HEK293T (cell line): Measurements from ENCODE around the gene DYNC1LI1.

Experiments used
- CTCF ChIA-PET: fragments of 350-600 bp; formaldehyde crosslinking; extraction: SDS; loops from one replicate; lab custom pipeline; 2021; ENCODE audit warnings: antibody characterized with exemption, inconsistent platforms; lab: Yijun Ruan, JAX
- POLR2A ChIA-PET: fragments of 350-600 bp; formaldehyde crosslinking; extraction: SDS; loops from one replicate; lab custom pipeline; 2020; ENCODE audit warnings: antibody characterized with exemption, inconsistent platforms; lab: Yijun Ruan, JAX
- DNase-seq: peaks from one replicate; pipeline ENCODE4 v3.0.0; 2012; ENCODE audit warnings: mixed read lengths; ENCODE audit errors: extremely low spot score
- ARNT ChIP-seq: fragments of 450-650 bp; IDR thresholded peaks from 2 replicates; pipeline ENCODE4 v1.6.1; 2017; ENCODE audit warnings: mild to moderate bottlenecking
- BHLHE40 ChIP-seq: fragments of 450-650 bp; IDR thresholded peaks from 2 replicates; pipeline ENCODE4 v1.6.1; 2016; ENCODE audit warnings: mild to moderate bottlenecking, moderate library complexity, borderline replicate concordance
- CTBP1 ChIP-seq: fragments of 450-650 bp; IDR thresholded peaks from 2 replicates; pipeline ENCODE4 v1.6.1; 2016; ENCODE audit warnings: borderline replicate concordance
- ELF4 ChIP-seq: fragments of 450-650 bp; IDR thresholded peaks from 2 replicates; pipeline ENCODE4 v1.6.1; 2017; ENCODE audit warnings: antibody characterized with exemption
- FOXA1 ChIP-seq: fragments of 450-650 bp; IDR thresholded peaks from 2 replicates; pipeline ENCODE4 v1.6.1; 2016; ENCODE audit warnings: mild to moderate bottlenecking
- FOXK2 ChIP-seq: fragments of 450-650 bp; IDR thresholded peaks from 2 replicates; pipeline ENCODE4 v1.6.1; 2016; ENCODE audit warnings: mild to moderate bottlenecking
- FOXM1 ChIP-seq: fragments of 450-650 bp; IDR thresholded peaks from 2 replicates; pipeline ENCODE4 v1.6.1; 2017; ENCODE audit warnings: mild to moderate bottlenecking, borderline replicate concordance
- HDGF ChIP-seq: fragments of 450-650 bp; IDR thresholded peaks from 2 replicates; pipeline ENCODE4 v1.6.1; 2017; ENCODE audit warnings: antibody characterized with exemption, borderline replicate concordance
- L3MBTL2 ChIP-seq: fragments of 450-650 bp; conservative IDR thresholded peaks from 2 replicates; pipeline ENCODE4 v1.6.1; 2016; ENCODE audit warnings: mild to moderate bottlenecking
- LEF1 ChIP-seq: fragments of 450-650 bp; IDR thresholded peaks from 2 replicates; pipeline ENCODE4 v1.6.1; 2017; ENCODE audit warnings: mild to moderate bottlenecking, borderline replicate concordance
- NFRKB ChIP-seq: fragments of 450-650 bp; IDR thresholded peaks from 2 replicates; pipeline ENCODE4 v1.6.1; 2016; ENCODE audit warnings: mild to moderate bottlenecking, moderate library complexity
- PKNOX1 ChIP-seq: fragments of 450-650 bp; IDR thresholded peaks from 2 replicates; pipeline ENCODE4 v1.6.1; 2016
- SP1 ChIP-seq: fragments of 450-650 bp; IDR thresholded peaks from 2 replicates; pipeline ENCODE4 v1.6.1; 2017
- SUZ12 ChIP-seq: fragments of 450-650 bp; IDR thresholded peaks from 2 replicates; pipeline ENCODE4 v1.6.1; 2016; ENCODE audit warnings: mild to moderate bottlenecking
- TARDBP ChIP-seq: fragments of 450-650 bp; IDR thresholded peaks from 2 replicates; pipeline ENCODE4 v1.6.1; 2016
- ZNF384 ChIP-seq: fragments of 450-650 bp; IDR thresholded peaks from 2 replicates; pipeline ENCODE4 v1.6.1; 2016

Gene DYNC1LI1

GRCh38 chr3:32597656-32598055, 27.0 kb upstream of the DYNC1LI1 start:
- CTCF ChIA-PET, result no interaction called here

GRCh38 chr3:32596909-32597369, 26.3 kb upstream of the DYNC1LI1 start:
- CTCF ChIA-PET, result no interaction called here
- no peak for DNase-seq
- POLR2A ChIA-PET, result no interaction called here
- no peak for TF ChIP-seq ELF4
- no peak for TF ChIP-seq SP1
- no peak for TF ChIP-seq TARDBP
- TF ChIP-seq ZNF384, result no peak
- no peak for TF ChIP-seq PKNOX1
- TF ChIP-seq BHLHE40, result no peak
- TF ChIP-seq SUZ12, result no peak
- no peak for TF ChIP-seq FOXK2
- TF ChIP-seq NFRKB, result no peak
- no peak for TF ChIP-seq CTBP1
- no peak for TF ChIP-seq HDGF
- no peak for TF ChIP-seq L3MBTL2
- no peak for TF ChIP-seq FOXM1
- TF ChIP-seq ARNT, result no peak

More at GRCh38 chr3:32597656-32598055, 27.0 kb upstream of the DYNC1LI1 start:
- POLR2A ChIA-PET, result no interaction called here
- no peak for DNase-seq
- TF ChIP-seq SP1 (no peak), BHLHE40 (no peak)

- no peak for DNase-seq
- TF ChIP-seq BHLHE40 (no peak), FOXK2 (no peak), LEF1 (no peak), FOXA1 (no peak), ARNT (no peak), ELF4 (no peak), ZNF384 (no peak), SP1 (no peak), HDGF (no peak), SUZ12 (no peak)
- CTCF ChIA-PET, result no interaction called here
- POLR2A ChIA-PET, result no interaction called here
Measured at GRCh38 chr3:32596282-32596908, 25.7 kb upstream of the DYNC1LI1 start.

- ChIA-PET POLR2A (no interaction called here), CTCF (no interaction called here)
- no peak for DNase-seq
- TF ChIP-seq FOXA1 (no peak), NFRKB (no peak), ELF4 (no peak), SP1 (no peak), PKNOX1 (no peak), FOXM1 (no peak), L3MBTL2 (no peak)
Measured at GRCh38 chr3:32595323-32595722, 24.7 kb upstream of the DYNC1LI1 start.

GRCh38 chr3:32593903-32594525, 23.4 kb upstream of the DYNC1LI1 start:
- TF ChIP-seq SUZ12, result no peak
- no peak for TF ChIP-seq ELF4
- TF ChIP-seq FOXK2, result no peak
- no peak for TF ChIP-seq ZNF384
- no peak for DNase-seq
- CTCF ChIA-PET, result no interaction called here
- POLR2A ChIA-PET, result no interaction called here

GRCh38 chr3:32592696-32593353, 22.2 kb upstream of the DYNC1LI1 start:
- ChIA-PET CTCF (no interaction called here), POLR2A (no interaction called here)
- TF ChIP-seq CTBP1 (no peak), ARNT (no peak), TARDBP (no peak), PKNOX1 (no peak), ELF4 (no peak), LEF1 (no peak), SUZ12 (no peak), HDGF (no peak), SP1 (no peak), FOXM1 (no peak), L3MBTL2 (no peak), NFRKB (no peak), FOXK2 (no peak), BHLHE40 (no peak)

GRCh38 chr3:32592011-32592410, 21.4 kb upstream of the DYNC1LI1 start:
- CTCF ChIA-PET, result no interaction called here
- no peak for DNase-seq
- POLR2A ChIA-PET, result no interaction called here
- TF ChIP-seq PKNOX1 (peak; percentile 48; the same call in 1 of the 2 replicates), NFRKB (no peak), FOXK2 (no peak), ZNF384 (no peak)

More at GRCh38 chr3:32592696-32593353, 22.2 kb upstream of the DYNC1LI1 start:
- DNase-seq, result no peak
